GM12865 (cell line): Measurements from ENCODE around the gene PDLIM3.

Experiments
- DNase-seq: peaks from one replicate; pipeline ENCODE4 v3.0.0; 2010; ENCODE audit warnings: low read depth
- H3K4me3 ChIP-seq: 2 replicates; pipeline ENCODE4 v1.5.1; 2011; ENCODE audit warnings: mild to moderate bottlenecking, low read depth, low read length, control low read depth
- CTCF ChIP-seq: IDR thresholded peaks from 2 replicates; pipeline ENCODE4 v1.5.1; 2011; ENCODE audit warnings: low read length, control low read depth, low read depth, inconsistent platforms; ENCODE audit not compliant: insufficient read depth; ENCODE audit errors: missing control alignments

The PDLIM3 gene

GRCh38 chr4:185471235-185472102, 63.8 kb downstream of the PDLIM3 start, which contains the start of gene CCDC110:
Gene CCDC110 (minus strand): TSS chr4:185471733. CDS start chr4:185471683, 50 bp downstream.
- peak within 1 kb of the TSS; percentile 95 for H3K4me3 ChIP-seq
- DNase-seq, result peak; percentile 98
- peak; percentile 64 for TF ChIP-seq CTCF

GRCh38 chr4:185470501-185471195, 64.7 kb downstream of the PDLIM3 start:
- peak overlapping the region; percentile 59 for H3K4me3 ChIP-seq
- TF ChIP-seq CTCF, result no peak
- DNase-seq, result no peak

GRCh38 chr4:185469580-185470154, 65.6 kb downstream of the PDLIM3 start:
- TF ChIP-seq CTCF, result no peak
- no peak for DNase-seq
- H3K4me3 ChIP-seq, result no peak overlapping the region

GRCh38 chr4:185468999-185469398, 66.3 kb downstream of the PDLIM3 start:
- TF ChIP-seq CTCF, result no peak
- DNase-seq, result no peak
- no peak overlapping the region for H3K4me3 ChIP-seq

- no peak overlapping the region for H3K4me3 ChIP-seq
- no peak for TF ChIP-seq CTCF
- DNase-seq, result no peak
Observed at GRCh38 chr4:185467991-185468390, 67.3 kb downstream of the PDLIM3 start.

GRCh38 chr4:185467101-185467500, 68.2 kb downstream of the PDLIM3 start:
- H3K4me3 ChIP-seq, result no peak overlapping the region
- DNase-seq, result no peak
- no peak for TF ChIP-seq CTCF
